Heart left ventricle (tissue), 13 donors: ENCODE data around the gene TNNT1.

ENCODE experiments used
- CTCF ChIP-seq, 12 donors: fragments of 200-600 bp; sonication (generic) in 4 of 12; IDR thresholded peaks; one replicate each; pipeline versions ENCODE4 v1.5.0 to v1.8.0; 2018 to 2022; ENCODE audit warnings: antibody characterized with exemption in 12 of 12, mild to moderate bottlenecking in 5 of 12
- POLR2A ChIP-seq, 2 donors: fragments of 450-650 bp; IDR thresholded peaks; one replicate each; pipeline ENCODE4 v1.6.1; 2017; ENCODE audit warnings: antibody characterized with exemption in 2 of 2, mild to moderate bottlenecking in 2 of 2, moderate library complexity in 2 of 2
- donor health status: ischemic (EF 13 %, LVEDD 7.1; RV severe dilation, severe dysfunction).
- donor health status: DM: no; HTN: yes; CAD: no.
- donor health status: DM: no; HTN: no; CAD: no.
- donor health status: ischemic (EF 25% LVEDD 6.9; RV normal size, moderate dysfunction).
- donor health status: ischemic (EF 25% LVEDD 5.7; RV mildly dilated, moderate dysfunction).
- donor health status: ischemic (EF 35%, LVEDD 5.7; RV mildly dilated, moderate dysfunction).
- donor health status: nonischemic (EF 11% LVEDD 7.7; RV severe dilation, severe dysfunction).
- donor health status: DM: yes; HTN: yes; CAD: no.
- donor health status: PGD.
- donor health status: ischemic (EF 29% LVEDD 5.4; RV normal size, mild dysfunction).
- donor health status: nonischemic (EF 23%, LVEDD 6.1; RV moderate dilation, normal function).

- TF ChIP-seq CTCF (IDR thresholded peaks at IDR 0.05) (no peak), POLR2A (IDR thresholded peaks at IDR 0.05) (no peak)
Measured at GRCh38 chr19:55173186-55173713, 24.2 kb upstream of the TNNT1 start.
